Measurements from ENCODE around the gene FYB2.

The FYB2 gene

DNA sequence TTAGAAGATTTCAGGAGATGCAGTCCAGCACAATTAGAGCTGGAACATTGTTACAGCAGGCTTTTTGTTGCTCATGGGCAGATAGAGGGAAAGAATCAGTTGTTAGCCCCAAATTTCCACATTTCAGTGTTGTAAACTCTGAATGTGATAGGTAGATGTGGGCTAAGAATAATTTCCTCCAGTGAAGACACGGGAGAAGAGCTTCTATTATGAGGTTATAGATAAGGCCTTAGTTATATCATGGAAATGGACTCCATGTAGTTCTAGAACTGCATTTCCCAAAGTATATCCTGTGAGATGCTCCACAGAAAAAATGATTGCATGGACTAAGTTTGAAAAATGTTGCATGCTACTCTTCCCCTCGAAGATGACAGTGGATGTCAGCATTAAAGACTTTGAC is 109.2 kb downstream of the FYB2 start:
- DNase-seq = no peak

GRCh38 chr1:56709269-56709880 is 109.8 kb downstream of the FYB2 start:
- DNase-seq = peak; percentile 16

- no peak for DNase-seq
Observed at GRCh38 chr1:56707379-56707778, 111.8 kb downstream of the FYB2 start.

DNA sequence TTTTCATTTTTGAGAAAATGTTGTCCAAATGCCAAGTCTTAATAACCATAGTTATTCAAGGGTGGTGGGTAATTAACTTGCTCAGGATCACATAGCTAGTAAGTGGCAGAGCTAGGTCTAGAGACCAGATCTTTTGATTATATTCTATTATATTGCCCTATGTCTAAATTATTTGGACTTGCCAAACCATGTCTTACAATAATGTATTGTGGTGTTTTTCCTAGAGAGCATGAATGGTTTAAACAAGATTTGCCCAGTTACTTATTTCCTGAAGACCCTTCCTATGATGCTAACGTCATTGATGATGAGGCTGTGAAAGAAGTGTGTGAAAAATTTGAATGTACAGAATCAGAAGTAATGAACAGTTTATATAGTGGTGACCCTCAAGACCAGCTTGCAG is 115.5 kb downstream of the FYB2 start:
- DNase-seq = no peak

DNA sequence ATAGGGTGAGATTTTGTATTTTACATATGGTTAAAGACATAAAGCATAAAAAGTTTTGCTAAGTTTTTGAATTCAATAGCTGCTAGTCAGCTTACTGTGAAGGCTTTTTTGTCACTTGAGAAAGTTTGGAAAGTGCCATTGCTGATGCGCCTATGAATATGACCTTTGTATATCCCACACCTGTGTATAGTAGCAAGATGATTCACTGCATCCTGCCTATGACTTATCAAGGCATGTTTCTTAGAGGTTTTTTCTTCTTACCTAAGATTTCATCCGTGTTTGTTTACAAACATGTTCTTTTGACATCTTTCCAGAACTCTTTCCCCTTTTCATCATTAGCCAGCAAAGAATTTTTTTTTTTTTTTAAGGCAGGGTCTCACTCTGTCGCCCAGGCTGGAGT is 122.5 kb downstream of the FYB2 start:
- no peak for DNase-seq

- no peak for DNase-seq
Observed at GRCh38 chr1:56688522-56689026, 130.6 kb downstream of the FYB2 start.

DNA sequence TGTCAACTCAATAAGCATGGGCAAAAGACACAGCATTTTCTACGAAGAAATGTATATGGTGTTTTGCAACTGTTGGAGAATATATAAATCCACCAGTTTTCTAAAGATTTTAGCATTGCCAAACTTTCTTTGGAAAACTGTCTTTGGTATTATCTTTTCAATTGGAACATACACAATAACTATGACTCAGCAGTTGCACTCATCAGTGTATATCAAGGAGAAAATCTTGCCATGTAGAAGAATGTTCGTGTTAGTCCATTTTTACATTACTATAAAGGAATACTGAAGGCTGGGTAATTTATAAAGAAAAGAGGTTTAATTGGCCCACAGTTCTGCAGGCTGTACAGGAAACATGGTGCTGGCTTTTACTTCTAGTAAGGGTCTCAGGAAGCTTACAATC is 133.0 kb downstream of the FYB2 start:
- DNase-seq = no peak

DNA sequence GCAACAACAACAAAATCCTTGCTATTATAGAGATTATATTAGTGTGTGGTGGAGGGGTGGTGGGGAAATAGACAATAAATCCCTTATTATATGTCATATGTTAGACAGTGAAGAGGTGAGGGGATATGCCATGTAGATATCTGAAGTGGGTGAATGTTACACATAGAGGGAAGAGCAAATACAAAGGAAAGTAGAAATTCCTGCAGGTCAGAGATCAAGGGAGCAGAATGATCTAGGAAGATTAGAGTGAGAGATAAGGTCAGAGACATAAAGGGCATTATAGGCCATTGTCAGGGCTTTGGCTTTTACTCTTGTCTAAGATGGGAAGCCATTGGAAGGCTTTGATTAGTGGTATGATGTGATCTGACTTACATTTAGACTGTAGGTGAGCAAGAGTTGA is 135.6 kb downstream of the FYB2 start:
- DNase-seq = no peak

DNA sequence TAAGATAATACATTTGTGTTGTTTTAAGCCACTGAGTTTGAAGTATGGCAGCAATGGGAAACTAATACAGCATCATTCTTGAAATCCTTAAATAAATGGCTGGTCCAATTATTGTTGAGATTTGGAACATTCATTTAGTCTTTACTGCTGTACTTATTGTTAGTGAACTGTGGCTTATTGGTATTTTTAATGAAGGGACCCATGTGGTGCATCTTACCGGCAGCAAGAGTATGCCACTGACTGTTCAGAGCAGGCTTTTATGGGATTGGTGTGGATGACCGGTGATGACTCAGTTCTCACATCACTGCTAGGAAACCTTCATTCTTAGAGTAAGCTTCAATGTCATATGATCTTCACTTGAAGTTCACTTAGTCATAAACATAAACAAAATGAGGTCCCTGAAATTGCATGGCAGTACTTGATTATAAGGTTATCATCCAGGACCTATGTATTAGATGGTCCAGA is 142.6 kb downstream of the FYB2 start:
- DNase-seq = no peak

- DNase-seq = no peak
Observed at GRCh38 chr1:56675763-56676162, 143.4 kb downstream of the FYB2 start.

- no peak for DNase-seq
Observed at GRCh38 chr1:56672579-56672978, 146.6 kb downstream of the FYB2 start.

GRCh38 chr1:56671542-56671941 is 147.7 kb downstream of the FYB2 start:
- DNase-seq = no peak

GRCh38 chr1:56671085-56671484 is 148.1 kb downstream of the FYB2 start:
- DNase-seq = no peak

GRCh38 chr1:56670350-56670749 is 148.9 kb downstream of the FYB2 start:
- no peak for DNase-seq

All from right kidney (tissue), 1 donor.